CD4-positive, alpha-beta T cell (primary cell): ENCODE data around the gene NECAP2. TPM values are rescaled to one million over a fixed set of nuclear protein-coding genes. Genes with fewer than 3 reads are reported as not detected.
A peak's percentile ranks its signal among the peaks of the same experiment; 100 is the strongest.
"Not testable (repeated sequence)": the region's sequence is repeated elsewhere in the genome, so short reads cannot be mapped to it uniquely, and the experiment has no call there.

Source experiments
- ATAC-seq: fragments of 200-7000 bp; cut with Tn5 transposase; one replicate; pipeline ENCODE4 v1.10.0; 2022; ENCODE audit warnings: mild to moderate bottlenecking; ENCODE audit not compliant: poor library complexity
- CTCF ChIA-PET: fragments of 350-600 bp; sonication (Branson Sonifier 250); formaldehyde crosslinking; loops from one replicate; lab custom pipeline; 2021; ENCODE audit warnings: antibody characterized with exemption, inconsistent platforms; lab: Charles Lee
- POLR2A ChIA-PET: fragments of 350-600 bp; sonication (Branson Sonifier 250); formaldehyde crosslinking; loops from one replicate; lab custom pipeline; 2021; ENCODE audit warnings: antibody characterized with exemption, inconsistent platforms; lab: Charles Lee
- DNase-seq, 14 experiments: peaks; one replicate each; pipeline ENCODE4 v3.0.0-alpha.2; 2013 to 2020; ENCODE audit warnings: mixed read lengths in 2 of 14
- H3K27ac ChIP-seq, 2 donors: one replicate each; pipeline versions ENCODE4 v1.5.1 to v1.7.0; 2013; ENCODE audit warnings: low read length in 2 of 2, low read depth in 1 of 2, mild to moderate bottlenecking in 1 of 2
- H3K27me3 ChIP-seq, 2 experiments: 1 replicate in 1 of 2; 2 replicates in 1 of 2; pipeline versions ENCODE4 v1.6.1 to v1.7.0; 2013; ENCODE audit warnings: low read length in 2 of 2, control low read depth in 1 of 2, mild to moderate bottlenecking in 1 of 2, moderate library complexity in 1 of 2; ENCODE audit not compliant: insufficient read depth in 2 of 2, control insufficient read depth in 1 of 2
- H3K36me3 ChIP-seq: one replicate; pipeline ENCODE4 v1.6.1; 2013; ENCODE audit warnings: low read length, control low read depth; ENCODE audit not compliant: insufficient read depth
- H3K4me1 ChIP-seq: one replicate; pipeline ENCODE4 v1.6.1; 2013; ENCODE audit warnings: low read length, control low read depth; ENCODE audit not compliant: insufficient read depth
- H3K4me3 ChIP-seq: one replicate; pipeline ENCODE4 v1.5.1; 2013; ENCODE audit warnings: mild to moderate bottlenecking, low read length, moderate library complexity
- H3K9me3 ChIP-seq, 2 experiments: 1 replicate in 1 of 2; 2 replicates in 1 of 2; pipeline versions ENCODE4 v1.6.1 to v1.7.0; 2013; ENCODE audit warnings: low read length in 2 of 2, mild to moderate bottlenecking in 2 of 2, control low read depth in 1 of 2, moderate library complexity in 1 of 2; ENCODE audit not compliant: control insufficient read depth in 1 of 2, insufficient read depth in 1 of 2
- H3K27ac Mint-ChIP-seq: one replicate; pipeline ENCODE4 v1.8.0; 2020; ENCODE audit warnings: mixed read lengths
- H3K27me3 Mint-ChIP-seq: one replicate; pipeline ENCODE4 v1.8.0; 2021; ENCODE audit warnings: mixed read lengths
- H3K36me3 Mint-ChIP-seq: one replicate; pipeline ENCODE4 v1.8.0; 2021; ENCODE audit warnings: low read depth, mixed read lengths
- H3K4me1 Mint-ChIP-seq: one replicate; pipeline ENCODE4 v1.8.0; 2021; ENCODE audit warnings: low read depth, mixed read lengths
- H3K4me3 Mint-ChIP-seq: one replicate; pipeline ENCODE4 v1.8.0; 2020; ENCODE audit warnings: mild to moderate bottlenecking, mixed read lengths
- H3K9me3 Mint-ChIP-seq: one replicate; pipeline ENCODE4 v1.8.0; 2020; ENCODE audit warnings: mixed read lengths
- CTCF ChIP-seq: fragments of 200-600 bp; IDR thresholded peaks from one replicate; pipeline ENCODE4 v1.8.0; 2022; ENCODE audit warnings: antibody characterized with exemption, mild to moderate bottlenecking
- intact Hi-C, 2 experiments: fragments of 100-400 bp; cut with DNase I in 1 of 2; cut with micrococcal nuclease in 1 of 2; formaldehyde crosslinking; loops; one replicate each; pipeline versions ENCODE4 v1.15.1 to v1.9.0; 2023 to 2025; cut with DNase I, micrococcal nuclease
- total RNA-seq, 174 experiments: library from RNA in 2 of 174; stranded (reverse) in 2 of 174; gene quantifications; one replicate each; pipeline ENCODE4 v1.2.3 and lab custom pipeline; 2021 to 2026

Gene NECAP2
- total RNA-seq, 2 experiments from 2014 or later, result 65.8 to 66.0 TPM

- Mint-ChIP-seq H3K27ac (peak overlapping the region; percentile 3), H3K4me3 (no peak overlapping the region), H3K9me3 (no peaks in the 10 kb centered on the region), H3K4me1 (peaks cover 40% of the 10 kb centered on the region), H3K27me3 (no peaks in the 10 kb centered on the region), H3K36me3 (peaks cover 89% of the 10 kb centered on the region)
- CTCF ChIA-PET, result interaction anchor here (1.6 kb wide), 1 partner anchor 11 kb away, joined by 6 read pairs; the partner anchor contains the start of gene NECAP2
- no peaks in the 10 kb centered on the region for H3K9me3 ChIP-seq
- ATAC-seq (no peak), DNase-seq (no peak)
- no peak overlapping the region for H3K27ac ChIP-seq
- POLR2A ChIA-PET, result interaction anchor here (1.1 kb wide), 1 partner anchor 14 kb away, joined by 3 read pairs; no protein-coding TSS in a partner anchor
- H3K36me3 ChIP-seq, result peaks cover 88% of the 10 kb centered on the region
- H3K27me3 ChIP-seq, result no peaks in the 10 kb centered on the region
- no peak overlapping the region for H3K4me3 ChIP-seq
- peaks cover 41% of the 10 kb centered on the region for H3K4me1 ChIP-seq
- no peak for TF ChIP-seq CTCF
- intact Hi-C loops, result no loop called here
Observed at GRCh38 chr1:16450863-16451481, 10.4 kb downstream of the NECAP2 start.

- H3K27me3 Mint-ChIP-seq, result no peaks in the 10 kb centered on the region
- TF ChIP-seq CTCF, result no peak
- H3K9me3 Mint-ChIP-seq, result no peaks in the 10 kb centered on the region
- Histone ChIP-seq H3K9me3 (no peaks in the 10 kb centered on the region), H3K27me3 (no peaks in the 10 kb centered on the region), H3K36me3 (peaks cover 89% of the 10 kb centered on the region), H3K4me3 (no peak overlapping the region), H3K27ac (no peak overlapping the region), H3K4me1 (peaks cover 32% of the 10 kb centered on the region)
- POLR2A ChIA-PET, result interaction anchor here (1.1 to 1.2 kb wide), 2 partner anchors 11 to 13 kb away, joined by 3 to 4 read pairs; partner anchors contain the start of gene NECAP2
- intact Hi-C loops, result no loop called here
- no peak for ATAC-seq
- H3K4me1 Mint-ChIP-seq, result peaks cover 40% of the 10 kb centered on the region
- no peak overlapping the region for H3K4me3 Mint-ChIP-seq
- CTCF ChIA-PET, result interaction anchor here (1.6 kb wide), 1 partner anchor 12 kb away, joined by 6 read pairs; the partner anchor contains the start of gene NECAP2
- DNase-seq, result no peak
- H3K27ac Mint-ChIP-seq, result no peak overlapping the region
- peaks cover 92% of the 10 kb centered on the region for H3K36me3 Mint-ChIP-seq
Observed at GRCh38 chr1:16451841-16452528, 11.5 kb downstream of the NECAP2 start.

- H3K4me3 Mint-ChIP-seq, H3K9me3 ChIP-seq, H3K9me3 Mint-ChIP-seq, POLR2A ChIA-PET, H3K4me1 ChIP-seq, ATAC-seq, H3K27ac ChIP-seq, CTCF ChIA-PET, intact Hi-C loops, H3K27ac Mint-ChIP-seq, DNase-seq, H3K27me3 Mint-ChIP-seq, H3K27me3 ChIP-seq, H3K4me3 ChIP-seq: not testable (repeated sequence)
- H3K36me3 Mint-ChIP-seq, result peaks cover 89% of the 10 kb centered on the region
- peaks cover 86% of the 10 kb centered on the region for H3K36me3 ChIP-seq
- H3K4me1 Mint-ChIP-seq, result peaks cover 14% of the 10 kb centered on the region
Observed at GRCh38 chr1:16454909-16455308, 14.4 kb downstream of the NECAP2 start.

- peaks cover 88% of the 10 kb centered on the region for H3K36me3 Mint-ChIP-seq
- H3K4me1 ChIP-seq, H3K4me3 Mint-ChIP-seq, ATAC-seq, POLR2A ChIA-PET, H3K27ac ChIP-seq, intact Hi-C loops, H3K9me3 ChIP-seq, H3K27me3 ChIP-seq, H3K27me3 Mint-ChIP-seq, H3K9me3 Mint-ChIP-seq, DNase-seq, CTCF ChIA-PET, H3K4me3 ChIP-seq: not testable (repeated sequence)
- H3K4me1 Mint-ChIP-seq, result peaks cover 11% of the 10 kb centered on the region
- peak overlapping the region; percentile 27 for H3K27ac Mint-ChIP-seq
- peaks cover 84% of the 10 kb centered on the region for H3K36me3 ChIP-seq
Observed at GRCh38 chr1:16456151-16456550, 15.6 kb downstream of the NECAP2 start.
